ENCODE data around the gene FLG2.
"Not testable (repeated sequence)": the region's sequence is repeated elsewhere in the genome, so short reads cannot be mapped to it uniquely, and the experiment has no call there.

The FLG2 gene

DNA sequence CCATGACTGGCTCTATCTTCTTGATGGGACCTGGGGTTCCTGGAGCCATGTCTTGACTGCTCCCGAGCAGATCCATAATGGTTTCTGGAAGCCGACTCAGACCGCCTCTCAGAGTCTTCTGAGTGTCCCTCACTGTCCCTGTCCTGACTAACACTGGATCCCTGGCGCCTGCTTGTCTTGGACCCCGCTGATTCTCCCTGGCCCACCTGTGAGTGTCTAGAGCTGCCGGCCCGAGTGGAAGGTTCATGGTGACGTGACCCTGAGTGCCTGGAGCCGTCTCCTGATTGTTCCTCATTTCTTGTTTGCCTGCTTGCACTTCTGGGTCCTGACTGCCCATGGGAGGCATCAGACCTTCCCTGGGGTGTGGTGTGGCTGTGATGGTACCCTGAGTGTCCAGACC is 49.9 kb downstream of the FLG2 start:
- no peak for DNase-seq

DNA sequence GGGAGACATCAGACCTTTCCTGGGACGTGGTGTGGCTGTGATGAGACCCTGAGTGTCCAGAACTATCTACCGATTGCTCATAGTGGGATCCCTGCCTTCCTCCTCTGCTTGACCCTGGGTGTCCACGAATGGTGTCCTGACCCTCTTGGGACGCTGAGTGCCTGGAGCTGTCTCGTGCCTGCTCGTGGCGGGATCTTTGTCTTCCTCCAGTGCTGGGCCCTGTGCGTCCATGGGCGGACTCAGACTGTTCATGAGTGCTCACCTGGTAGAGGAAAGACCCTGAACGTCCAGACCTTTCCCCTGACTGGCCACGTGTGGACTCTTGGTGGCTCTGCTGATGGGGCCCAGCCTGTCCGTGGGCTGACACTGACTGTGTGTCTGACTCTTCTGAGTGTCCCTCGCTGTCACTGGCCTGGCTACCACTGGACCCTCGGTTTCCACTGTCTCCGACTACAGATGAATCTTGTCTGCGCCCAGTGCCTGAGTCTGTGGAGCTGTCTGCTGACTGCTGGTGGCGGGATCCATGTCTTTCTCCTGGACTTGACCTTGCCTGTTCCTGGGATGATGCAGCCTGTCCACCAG is 50.4 kb downstream of the FLG2 start:
- not testable (repeated sequence) for DNase-seq

DNA sequence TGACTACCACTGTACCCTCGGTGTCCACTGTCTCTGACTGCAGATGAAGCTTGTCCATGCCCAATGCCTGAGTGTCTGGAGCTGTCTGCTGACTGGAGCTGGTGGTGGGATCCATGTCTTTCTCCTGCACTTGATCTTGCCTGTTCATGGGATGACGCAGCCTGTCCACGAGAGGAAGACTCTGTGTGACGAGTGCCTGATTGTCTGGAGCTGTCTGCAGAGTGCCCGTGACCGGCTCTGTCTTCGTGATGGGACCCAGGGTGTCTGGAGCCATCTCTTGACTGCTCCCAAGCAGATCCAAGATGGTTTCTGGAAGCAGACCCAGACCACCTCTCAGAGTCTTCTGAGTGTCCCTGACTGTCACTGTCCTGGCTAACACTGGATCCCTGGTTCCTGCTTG is 51.0 kb downstream of the FLG2 start:
- DNase-seq, result not testable (repeated sequence)

- not testable (repeated sequence) for DNase-seq
Observed at GRCh38 chr1:152307970-152308369, 51.8 kb downstream of the FLG2 start.

DNA sequence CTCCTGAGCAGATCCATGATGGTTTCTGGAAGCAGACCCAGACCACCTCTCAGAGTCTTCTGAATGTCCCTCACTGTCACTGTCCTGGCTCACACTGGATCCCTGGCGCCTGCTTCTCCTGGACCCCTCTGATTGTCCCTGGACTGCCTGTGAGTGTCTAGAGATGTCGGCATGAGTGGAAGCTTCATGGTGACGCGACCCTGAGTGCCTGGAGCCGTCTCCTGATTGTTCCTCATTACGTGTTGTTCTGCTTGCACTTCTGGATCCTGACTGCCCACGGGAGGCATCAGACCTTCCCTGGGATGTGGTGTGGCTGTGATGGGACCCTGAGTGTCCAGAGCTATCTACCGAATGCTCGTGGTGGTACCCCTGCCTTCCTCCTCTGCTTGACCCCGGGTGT is 53.7 kb downstream of the FLG2 start:
- DNase-seq, result not testable (repeated sequence)

DNA sequence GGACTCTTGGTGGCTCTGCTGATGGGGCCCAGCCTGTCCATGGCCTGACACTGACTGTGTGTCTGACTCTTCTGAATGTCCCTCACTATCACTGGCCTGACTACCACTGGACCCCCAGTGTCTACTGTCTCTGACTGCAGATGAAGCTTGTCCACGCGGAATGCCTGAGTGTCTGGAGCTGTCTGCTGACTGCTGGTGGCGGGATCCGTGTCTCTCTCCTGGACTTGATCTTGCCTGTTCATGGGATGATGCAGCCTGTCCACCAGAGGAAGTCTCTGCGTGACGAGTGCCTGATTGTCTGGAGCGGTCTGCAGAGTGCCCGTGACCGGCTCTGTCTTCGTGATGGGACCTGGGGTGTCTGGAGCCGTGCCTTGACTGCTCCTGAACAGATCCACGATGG is 55.0 kb downstream of the FLG2 start:
- not testable (repeated sequence) for DNase-seq

DNA sequence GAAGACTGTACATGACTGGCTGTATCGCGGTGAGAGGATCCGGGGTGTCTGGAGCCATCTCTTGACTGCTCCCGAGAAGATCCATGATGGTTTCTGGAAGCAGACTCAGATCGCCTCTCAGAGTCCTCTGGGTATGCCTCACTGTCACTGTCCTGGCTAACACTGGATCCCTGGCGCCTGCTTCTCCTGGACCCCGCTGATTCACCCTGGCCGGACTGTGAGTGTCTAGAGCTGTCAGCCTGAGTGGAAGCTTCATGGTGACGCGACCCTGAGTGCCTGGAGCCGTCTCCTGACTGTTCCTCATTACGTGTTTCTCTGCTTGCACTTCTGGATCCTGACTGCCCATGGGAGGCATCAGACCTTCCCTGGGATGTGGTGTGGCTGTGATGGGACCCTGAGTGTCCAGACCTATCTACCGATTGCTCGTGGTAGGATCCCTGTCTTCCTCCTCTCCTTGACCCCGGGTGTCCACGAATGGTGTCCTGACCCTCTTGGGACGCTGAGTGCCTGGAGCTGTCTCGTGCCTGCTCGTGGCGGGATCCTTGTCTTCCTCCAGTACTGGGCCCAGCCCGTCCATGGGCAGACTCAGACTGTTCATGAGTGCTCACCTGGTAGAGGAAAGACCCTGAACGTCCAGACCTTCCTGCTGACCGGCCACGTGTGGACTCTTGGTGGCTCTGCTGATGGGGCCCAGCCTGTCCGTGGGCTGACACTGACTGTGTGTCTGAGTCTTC is 56.5 kb downstream of the FLG2 start:
- DNase-seq, result not testable (repeated sequence)

Data from NCI-H69 (cell line).